CD14-positive monocyte (primary cell): ENCODE data around the gene SYNE4. TPM values are rescaled to one million over a fixed set of nuclear protein-coding genes. Genes with fewer than 3 reads are reported as not detected.
A peak's percentile ranks its signal among the peaks of the same experiment; 100 is the strongest.

Experiments
- DNase-seq, 3 donors: peaks; one replicate each; pipeline ENCODE4 v3.0.0-alpha.2; 2011 to 2022
- H2AFZ ChIP-seq: 2 replicates; pipeline ENCODE4 v1.6.0; 2012; ENCODE audit warnings: mild to moderate bottlenecking, low read depth, low read length, inconsistent platforms; ENCODE audit not compliant: insufficient read depth, poor library complexity, severe bottlenecking
- H3K27ac ChIP-seq, 2 donors: 1 replicate in 1 of 2; 2 replicates in 1 of 2; pipeline ENCODE4 v1.5.1; 2012 to 2013; ENCODE audit warnings: low read length in 2 of 2, control low read depth in 1 of 2, inconsistent platforms in 1 of 2, low read depth in 1 of 2, mild to moderate bottlenecking in 1 of 2
- H3K27me3 ChIP-seq, 2 donors: one replicate each; pipeline versions ENCODE4 v1.6.0 to v1.6.1; 2011 to 2013; ENCODE audit warnings: low read length in 2 of 2; ENCODE audit not compliant: control insufficient read depth in 2 of 2, insufficient read depth in 2 of 2
- H3K36me3 ChIP-seq, 2 donors: replicated peaks in 1 of 2; 1 replicate in 1 of 2; 2 replicates in 1 of 2; pipeline versions ENCODE4 v1.5.1 to v1.6.1; 2012 to 2013; ENCODE audit warnings: low read length in 2 of 2, control low read depth in 1 of 2, inconsistent platforms in 1 of 2, mild to moderate bottlenecking in 1 of 2; ENCODE audit not compliant: insufficient read depth in 2 of 2, control insufficient read depth in 1 of 2
- H3K4me1 ChIP-seq, 2 donors: 1 replicate in 1 of 2; 2 replicates in 1 of 2; pipeline versions ENCODE4 v1.5.1 to v1.6.1; 2012 to 2013; ENCODE audit warnings: low read length in 2 of 2, control low read depth in 1 of 2, inconsistent platforms in 1 of 2, mild to moderate bottlenecking in 1 of 2, moderate library complexity in 1 of 2; ENCODE audit not compliant: insufficient read depth in 2 of 2, control insufficient read depth in 1 of 2
- H3K4me2 ChIP-seq: replicated peaks from 2 replicates; pipeline ENCODE3; 2012; ENCODE audit warnings: low read length, moderate library complexity, mild to moderate bottlenecking; ENCODE audit not compliant: poor library complexity, severe bottlenecking; ENCODE audit errors: extremely low read depth
- H3K4me3 ChIP-seq, 3 experiments: fragments of 200-600 bp in 1 of 3; sonication (generic) in 1 of 3; replicated peaks in 1 of 3; 1 replicate in 2 of 3; 2 replicates in 1 of 3; pipeline ENCODE4 v1.5.1; 2011 to 2013; ENCODE audit warnings: low read length in 3 of 3, mild to moderate bottlenecking in 3 of 3, control low read depth in 2 of 3, low read depth in 2 of 3, inconsistent platforms in 1 of 3, moderate library complexity in 1 of 3
- H3K79me2 ChIP-seq: 2 replicates; pipeline ENCODE4 v1.6.0; 2012; ENCODE audit warnings: mild to moderate bottlenecking, control low read depth, inconsistent platforms, low read length, moderate library complexity; ENCODE audit not compliant: insufficient read depth
- H3K9ac ChIP-seq: 2 replicates; pipeline ENCODE4 v1.6.0; 2017; ENCODE audit warnings: low read length, mild to moderate bottlenecking; ENCODE audit not compliant: insufficient read depth, poor library complexity, severe bottlenecking
- H3K9me3 ChIP-seq, 2 donors: replicated peaks in 1 of 2; 1 replicate in 1 of 2; 2 replicates in 1 of 2; pipeline versions ENCODE4 v1.5.1 to v1.6.1; 2012 to 2013; ENCODE audit warnings: low read length in 2 of 2, control low read depth in 1 of 2; ENCODE audit not compliant: control insufficient read depth in 1 of 2, insufficient read depth in 1 of 2
- H4K20me1 ChIP-seq: 2 replicates; pipeline ENCODE4 v1.6.0; 2012; ENCODE audit warnings: mild to moderate bottlenecking, low read length, control low read depth, moderate library complexity; ENCODE audit not compliant: insufficient read depth
- H3K27ac Mint-ChIP-seq, 7 donors: one replicate each; pipeline ENCODE4 v1.8.0; 2020; ENCODE audit warnings: mild to moderate bottlenecking in 7 of 7, mixed read lengths in 7 of 7, moderate library complexity in 6 of 7, inconsistent platforms in 2 of 7
- H3K27me3 Mint-ChIP-seq, 3 donors: one replicate each; pipeline ENCODE4 v1.8.0; 2021 to 2022; ENCODE audit warnings: low read depth in 3 of 3, mild to moderate bottlenecking in 3 of 3, mixed read lengths in 3 of 3, moderate library complexity in 3 of 3, inconsistent platforms in 1 of 3
- H3K36me3 Mint-ChIP-seq, 2 donors: one replicate each; pipeline ENCODE4 v1.8.0; 2020; ENCODE audit warnings: mixed read lengths in 2 of 2, inconsistent platforms in 1 of 2, mild to moderate bottlenecking in 1 of 2
- H3K4me1 Mint-ChIP-seq: one replicate; pipeline ENCODE4 v1.8.0; 2020; ENCODE audit warnings: mild to moderate bottlenecking, mixed read lengths
- H3K4me3 Mint-ChIP-seq, 2 donors: one replicate each; pipeline ENCODE4 v1.8.0; 2020; ENCODE audit warnings: mild to moderate bottlenecking in 2 of 2, mixed read lengths in 2 of 2, moderate library complexity in 1 of 2
- H3K9me3 Mint-ChIP-seq, 7 donors: one replicate each; pipeline ENCODE4 v1.8.0; 2020 to 2022; ENCODE audit warnings: mixed read lengths in 7 of 7, mild to moderate bottlenecking in 6 of 7, moderate library complexity in 6 of 7, inconsistent platforms in 2 of 7
- CTCF ChIP-seq: fragments of 200-600 bp; IDR thresholded peaks from one replicate; pipeline ENCODE4 v1.8.0; 2022; ENCODE audit warnings: antibody characterized with exemption, mild to moderate bottlenecking
- WGBS: methylation state at CpG from one replicate; pipeline ENCODE4 v1.1.5; 2013; ENCODE audit warnings: missing lambda C conversion rate; ENCODE audit not compliant: insufficient coverage; 5-methylcytosine and 5-hydroxymethylcytosine counted together
- intact Hi-C, 2 donors: fragments of 100-400 bp; cut with micrococcal nuclease; formaldehyde crosslinking; loops; one replicate each; pipeline versions ENCODE4 v1.15.0 to v1.15.1; 2023
- polyA plus RNA-seq, 3 donors: library from polyadenylated mRNA; depleted of rRNA in 1 of 3; unstranded in 2 of 3; stranded (reverse) in 1 of 3; fragments of 300-500 nt in 2 of 3; fragments of >200 nt in 1 of 3; fragmentation: Illumina TruSeq in 2 of 3; gene quantifications; 1 replicate in 2 of 3; 2 replicates in 1 of 3; pipeline ENCODE4 v1.2.3, GENCODE V29; 2012 to 2021

SYNE4 gene
- polyA plus RNA-seq, 3 donors: 0.76 TPM; not detected in 2

GRCh38 chr19:35993923-35994598 lies 14.6 kb downstream of the SYNE4 start:
- no peaks in the 10 kb centered on the region for H3K9me3 ChIP-seq
- peaks cover 0 to 4% (median 3%) of the 10 kb centered on the region in 7 donors for H3K9me3 Mint-ChIP-seq
- H3K27me3 Mint-ChIP-seq: peaks cover 2 to 4% (median 3%) of the 10 kb centered on the region in 3 donors
- H3K4me3 ChIP-seq: peak overlapping the region in 2 of 3 experiments; percentile 73 to 85
- no peaks in the 10 kb centered on the region for H3K27me3 ChIP-seq
- H3K4me3 Mint-ChIP-seq: peak overlapping the region; percentile 68 to 81
- TF ChIP-seq CTCF: no peak
- peak overlapping the region; percentile 94 for H2AFZ ChIP-seq
- H3K4me1 Mint-ChIP-seq: peaks cover 33% of the 10 kb centered on the region
- WGBS: 39% methylated on average over 45 of the region's 49 CpGs
- H3K79me2 ChIP-seq: peaks cover 31% of the 10 kb centered on the region
- peaks cover 27 to 28% of the 10 kb centered on the region in 2 donors for H3K4me1 ChIP-seq
- H3K36me3 Mint-ChIP-seq: peaks cover 6 to 9% of the 10 kb centered on the region in 2 donors
- H3K36me3 ChIP-seq: peaks cover 7 to 14% of the 10 kb centered on the region in 2 donors
- intact Hi-C loops: no loop called here
- peak overlapping the region; percentile 91 for H3K4me2 ChIP-seq
- peak overlapping the region; percentile 24 for H3K9ac ChIP-seq
- no peak for DNase-seq
- peaks cover 22% of the 10 kb centered on the region for H4K20me1 ChIP-seq
- peak overlapping the region in 1 of 2 donors; percentile 76 for H3K27ac ChIP-seq
- H3K27ac Mint-ChIP-seq: peak overlapping the region in 3 of 7 donors; percentile 54 to 89 (median 68)

- Mint-ChIP-seq H3K36me3 (peaks cover 6 to 7% of the 10 kb centered on the region in 2 donors), H3K9me3 (peaks cover 3 to 10% (median 7%) of the 10 kb centered on the region in 7 donors), H3K4me3 (no peak overlapping the region), H3K27me3 (peaks cover 2 to 13% (median 10%) of the 10 kb centered on the region in 3 donors), H3K4me1 (peaks cover 33% of the 10 kb centered on the region), H3K27ac (peak overlapping the region in 2 of 7 donors; percentile 35 to 57)
- no peak for TF ChIP-seq CTCF
- no peak overlapping the region for H2AFZ ChIP-seq
- H3K9ac ChIP-seq: no peak overlapping the region
- H3K27me3 ChIP-seq: peaks cover 0 to 3% of the 10 kb centered on the region in 2 donors
- peaks cover 27 to 28% of the 10 kb centered on the region in 2 donors for H3K4me1 ChIP-seq
- no peak overlapping the region for H3K4me3 ChIP-seq
- no peaks in the 10 kb centered on the region for H3K9me3 ChIP-seq
- H4K20me1 ChIP-seq: peaks cover 20% of the 10 kb centered on the region
- peaks cover 23% of the 10 kb centered on the region for H3K79me2 ChIP-seq
- no peak overlapping the region for H3K27ac ChIP-seq
- intact Hi-C loops: no loop called here
- WGBS: 100% methylated on average over 1 of the region's 8 CpGs
- peaks cover 0 to 5% of the 10 kb centered on the region in 2 donors for H3K36me3 ChIP-seq
- DNase-seq: no peak
- H3K4me2 ChIP-seq: no peak overlapping the region
Observed at GRCh38 chr19:35992907-35993765, 15.5 kb downstream of the SYNE4 start.
